Skeletal muscle tissue (tissue), 4 donors: ENCODE data around the gene HDAC4. TPM values are rescaled to one million over a fixed set of nuclear protein-coding genes. Genes with fewer than 3 reads are reported as not detected.

ENCODE experiments used
- H3K27ac ChIP-seq: one replicate; pipeline ENCODE4 v1.7.0; 2013; ENCODE audit warnings: mild to moderate bottlenecking, low read depth, low read length, inconsistent platforms
- H3K27me3 ChIP-seq, 3 donors: one replicate each; pipeline ENCODE4 v1.7.0; 2013; ENCODE audit warnings: low read length in 3 of 3; ENCODE audit not compliant: control insufficient read depth in 3 of 3, insufficient read depth in 3 of 3
- H3K36me3 ChIP-seq, 3 donors: one replicate each; pipeline ENCODE4 v1.7.0; 2013; ENCODE audit warnings: low read length in 3 of 3; ENCODE audit not compliant: control insufficient read depth in 3 of 3, insufficient read depth in 3 of 3
- H3K4me1 ChIP-seq, 3 donors: one replicate each; pipeline ENCODE4 v1.7.0; 2013; ENCODE audit warnings: low read length in 3 of 3, mild to moderate bottlenecking in 3 of 3; ENCODE audit not compliant: control insufficient read depth in 3 of 3, insufficient read depth in 3 of 3
- H3K4me3 ChIP-seq, 3 donors: one replicate each; pipeline ENCODE4 v1.7.0; 2013; ENCODE audit warnings: low read length in 3 of 3
- H3K9ac ChIP-seq, 3 donors: one replicate each; pipeline ENCODE4 v1.7.0; 2013; ENCODE audit warnings: low read length in 3 of 3, mild to moderate bottlenecking in 3 of 3, moderate library complexity in 2 of 3, low read depth in 1 of 3
- H3K9me3 ChIP-seq, 3 donors: one replicate each; pipeline ENCODE4 v1.7.0; 2013; ENCODE audit warnings: low read length in 3 of 3; ENCODE audit not compliant: control insufficient read depth in 3 of 3
- total RNA-seq: library from RNA; depleted of rRNA; stranded (reverse); fragments of >200 nt; gene quantifications from one replicate; pipeline ENCODE4 v1.2.3, GENCODE V29; 2014
- donor health status: Osteomylitis.

Gene HDAC4
- total RNA-seq, 1 donor from 2014 or later = 23.5 TPM

DNA sequence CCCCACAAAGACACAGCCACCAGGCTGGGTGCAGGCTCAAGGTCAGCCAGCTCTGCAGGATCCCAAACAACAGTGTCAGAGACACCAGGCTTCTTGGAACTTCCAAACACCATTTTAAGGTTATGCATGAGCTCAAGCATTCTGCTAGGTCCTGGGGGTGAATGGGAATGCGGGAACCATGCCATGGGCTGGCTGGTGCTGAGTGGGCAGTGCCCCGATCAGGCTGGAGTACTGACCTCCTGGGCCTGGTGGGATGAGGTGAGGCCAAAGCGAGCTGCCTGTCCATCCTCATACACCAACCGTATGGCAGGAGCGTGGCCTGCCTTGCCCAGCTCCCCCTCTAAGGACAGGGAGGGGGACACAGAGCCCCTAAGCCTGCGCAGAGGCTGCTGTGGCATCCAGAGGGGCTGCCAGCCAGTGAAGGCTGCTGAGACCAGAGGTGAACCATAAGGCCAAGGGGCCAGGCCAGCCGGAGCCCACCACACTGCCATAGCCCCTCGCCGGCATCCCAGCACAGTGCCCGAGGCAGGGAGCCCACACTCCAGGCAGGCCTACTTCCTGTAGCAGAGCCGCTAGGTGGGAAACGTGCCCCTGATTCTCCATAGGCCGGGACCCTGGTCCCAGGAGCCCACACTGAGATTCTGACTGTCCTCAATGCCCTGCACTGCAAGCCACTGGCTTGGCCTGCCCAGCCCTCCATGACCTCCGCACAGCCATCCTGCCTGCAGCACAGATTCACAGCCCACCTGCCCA is 135.0 kb downstream of the HDAC4 start:
- no peaks in the 10 kb centered on the region for H3K9me3 ChIP-seq
- peaks cover 86 to 97% (median 94%) of the 10 kb centered on the region in 3 donors for H3K4me1 ChIP-seq
- peak overlapping the region; percentile 20 to 45 (median 23) for H3K4me3 ChIP-seq
- no peaks in the 10 kb centered on the region for H3K27me3 ChIP-seq
- H3K9ac ChIP-seq = peak overlapping the region; percentile 42 to 67 (median 57)
- peak overlapping the region; percentile 73 for H3K27ac ChIP-seq
- H3K36me3 ChIP-seq = peaks cover 0 to 4% (median 3%) of the 10 kb centered on the region in 3 donors

DNA sequence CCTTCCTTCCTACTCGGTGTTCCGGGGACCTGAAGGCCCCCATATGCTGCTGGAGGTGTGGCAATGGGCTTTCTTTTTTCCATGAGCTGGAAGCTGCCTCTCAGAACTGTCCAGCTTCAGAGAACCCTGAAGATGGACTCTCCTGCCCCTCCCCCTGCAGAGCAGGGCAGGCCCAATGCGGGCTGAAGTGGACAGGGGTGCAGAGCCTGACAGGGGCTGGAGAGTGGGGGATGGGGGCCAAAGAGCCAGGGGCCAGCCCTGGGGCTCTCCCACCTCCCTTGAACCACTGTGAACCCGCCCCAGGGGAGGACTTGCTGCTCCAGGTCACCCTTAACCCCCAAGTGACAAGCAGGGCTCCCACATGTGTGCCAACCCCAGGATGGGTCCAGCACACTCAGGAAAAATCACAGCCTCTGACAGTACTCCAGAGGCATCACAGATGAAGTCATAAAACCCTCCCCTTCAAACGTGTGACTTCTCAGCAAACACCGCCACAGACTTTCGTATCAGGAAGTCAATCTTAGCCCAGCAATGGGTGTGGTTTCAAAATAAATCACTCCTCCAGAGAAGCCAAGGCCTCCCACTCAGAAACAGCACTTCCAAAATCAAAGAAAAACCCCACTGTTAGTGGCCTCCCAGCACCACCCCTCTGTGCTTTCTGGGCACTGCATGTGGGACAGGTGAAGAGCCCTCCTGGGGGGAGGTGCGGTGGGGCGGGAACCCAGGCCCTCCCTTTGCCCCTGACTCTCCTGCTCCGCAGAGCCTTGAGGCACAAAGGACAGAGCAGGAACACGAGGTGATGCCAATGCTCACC is 135.8 kb downstream of the HDAC4 start:
- H3K36me3 ChIP-seq = peaks cover 0 to 7% (median 1%) of the 10 kb centered on the region in 3 donors
- H3K27me3 ChIP-seq = no peaks in the 10 kb centered on the region
- H3K4me1 ChIP-seq = peaks cover 85 to 98% (median 95%) of the 10 kb centered on the region in 3 donors
- peak overlapping the region; percentile 42 to 69 (median 54) for H3K9ac ChIP-seq
- H3K9me3 ChIP-seq = no peaks in the 10 kb centered on the region
- peak overlapping the region; percentile 73 for H3K27ac ChIP-seq
- peak overlapping the region in 2 of 3 donors; percentile 20 to 49 for H3K4me3 ChIP-seq

GRCh38 chr2:239264492-239264837 is 136.4 kb downstream of the HDAC4 start:
- Histone ChIP-seq H3K9ac (peak overlapping the region in 2 of 3 donors; percentile 42 to 69), H3K4me1 (peaks cover 85 to 98% (median 95%) of the 10 kb centered on the region in 3 donors), H3K4me3 (peak overlapping the region in 2 of 3 donors; percentile 13 to 49), H3K36me3 (peaks cover 0 to 7% (median 0%) of the 10 kb centered on the region in 3 donors), H3K27ac (peak overlapping the region; percentile 73), H3K9me3 (no peaks in the 10 kb centered on the region), H3K27me3 (no peaks in the 10 kb centered on the region)

- Histone ChIP-seq H3K4me1 (peaks cover 84 to 98% (median 94%) of the 10 kb centered on the region in 3 donors), H3K4me3 (no peak overlapping the region), H3K27ac (peak overlapping the region; percentile 73), H3K27me3 (no peaks in the 10 kb centered on the region), H3K36me3 (peaks cover 0 to 7% (median 0%) of the 10 kb centered on the region in 3 donors), H3K9me3 (no peaks in the 10 kb centered on the region), H3K9ac (peak overlapping the region in 2 of 3 donors; percentile 42 to 69)
These were observed 136.9 kb downstream of the HDAC4 start for GRCh38 chr2:239263669-239264491.

GRCh38 chr2:239263231-239263630 is 137.6 kb downstream of the HDAC4 start:
- peak overlapping the region; percentile 73 for H3K27ac ChIP-seq
- peaks cover 78 to 98% (median 92%) of the 10 kb centered on the region in 3 donors for H3K4me1 ChIP-seq
- H3K9ac ChIP-seq = peak overlapping the region in 1 of 3 donors; percentile 69
- H3K27me3 ChIP-seq = no peaks in the 10 kb centered on the region
- H3K36me3 ChIP-seq = peaks cover 0 to 7% (median 0%) of the 10 kb centered on the region in 3 donors
- H3K4me3 ChIP-seq = no peak overlapping the region
- no peaks in the 10 kb centered on the region for H3K9me3 ChIP-seq

- Histone ChIP-seq H3K9me3 (no peaks in the 10 kb centered on the region), H3K9ac (peak overlapping the region in 1 of 3 donors; percentile 16), H3K27me3 (no peaks in the 10 kb centered on the region), H3K27ac (peak overlapping the region; percentile 32), H3K4me3 (no peak overlapping the region), H3K36me3 (peaks cover 0 to 7% (median 0%) of the 10 kb centered on the region in 3 donors), H3K4me1 (peaks cover 75 to 95% (median 92%) of the 10 kb centered on the region in 3 donors)
These were observed 138.2 kb downstream of the HDAC4 start for GRCh38 chr2:239262484-239263230.

DNA sequence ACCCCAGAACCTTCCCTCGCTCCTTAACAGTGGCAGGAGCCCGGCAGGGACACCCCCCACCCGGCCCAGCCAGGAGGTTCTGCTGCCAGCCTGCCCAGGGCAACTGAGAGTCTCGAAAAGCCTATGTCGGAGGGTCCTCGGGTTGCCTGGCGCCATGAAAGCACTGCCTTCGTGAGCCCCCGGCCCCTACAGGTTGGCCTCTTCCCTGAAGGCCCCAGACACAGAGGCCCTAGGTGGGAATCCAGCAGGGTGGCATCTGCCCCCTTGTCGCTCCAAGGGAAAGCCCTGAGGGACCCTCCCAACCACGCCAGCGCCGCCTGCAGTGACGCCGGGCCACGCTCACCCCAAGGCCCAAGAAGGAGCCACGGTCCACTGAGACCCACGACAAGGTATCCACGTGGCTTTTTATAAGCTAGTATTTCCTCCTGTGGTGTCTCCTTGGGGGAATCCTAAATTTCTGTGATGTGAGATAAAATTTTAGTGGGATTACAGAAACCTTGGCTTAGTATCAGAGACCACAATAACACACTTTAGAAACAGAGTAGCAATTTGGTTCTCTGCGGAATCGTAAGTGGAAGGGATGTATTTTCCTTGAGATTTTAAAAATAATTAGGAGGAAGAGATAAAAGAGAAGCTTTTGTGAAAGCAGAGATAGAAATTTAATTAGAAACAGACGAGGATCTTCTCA is 138.9 kb downstream of the HDAC4 start:
- Histone ChIP-seq H3K4me1 (peaks cover 69 to 92% (median 90%) of the 10 kb centered on the region in 3 donors), H3K36me3 (peaks cover 0 to 7% (median 0%) of the 10 kb centered on the region in 3 donors), H3K9ac (peak overlapping the region in 1 of 3 donors; percentile 12), H3K27ac (no peak overlapping the region), H3K9me3 (no peaks in the 10 kb centered on the region), H3K27me3 (no peaks in the 10 kb centered on the region), H3K4me3 (no peak overlapping the region)

DNA sequence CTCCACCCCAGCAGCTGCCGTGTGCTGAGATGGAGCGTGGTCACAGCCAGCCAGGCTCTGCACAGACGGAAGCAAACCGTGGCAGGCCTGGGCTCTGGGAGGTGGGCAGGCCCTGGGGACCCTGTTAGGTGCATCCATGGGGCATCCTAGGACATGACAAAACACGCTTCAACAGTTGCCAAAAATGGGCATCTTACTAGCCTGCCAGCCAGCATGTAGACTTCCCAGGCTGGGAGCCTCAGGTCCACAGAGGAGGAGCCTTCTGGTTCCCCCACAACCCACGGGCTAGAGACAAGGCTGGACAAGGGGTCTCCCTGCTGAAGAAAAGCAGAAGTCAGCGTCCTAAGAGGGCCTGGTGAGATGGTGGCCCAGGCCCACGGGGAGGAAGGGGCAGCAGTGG is 139.5 kb downstream of the HDAC4 start:
- no peak overlapping the region for H3K27ac ChIP-seq
- no peaks in the 10 kb centered on the region for H3K9me3 ChIP-seq
- H3K27me3 ChIP-seq = no peaks in the 10 kb centered on the region
- peaks cover 0 to 7% (median 0%) of the 10 kb centered on the region in 3 donors for H3K36me3 ChIP-seq
- no peak overlapping the region for H3K9ac ChIP-seq
- peaks cover 63 to 92% (median 88%) of the 10 kb centered on the region in 3 donors for H3K4me1 ChIP-seq
- H3K4me3 ChIP-seq = no peak overlapping the region
